GM12801 (cell line): ENCODE results near the gene RET.

Source experiments
- TF ChIP-seq, protein P1 (sequence below): IDR thresholded peaks from one replicate; pipeline ENCODE4 v1.5.1; 2011; ENCODE audit warnings: control low read depth; ENCODE audit not compliant: insufficient read length; ENCODE audit errors: extremely low read depth

Gene RET

GRCh38 chr10:43122096-43122495 is 45.2 kb downstream of the RET start:
- TF ChIP-seq, protein P1, sequence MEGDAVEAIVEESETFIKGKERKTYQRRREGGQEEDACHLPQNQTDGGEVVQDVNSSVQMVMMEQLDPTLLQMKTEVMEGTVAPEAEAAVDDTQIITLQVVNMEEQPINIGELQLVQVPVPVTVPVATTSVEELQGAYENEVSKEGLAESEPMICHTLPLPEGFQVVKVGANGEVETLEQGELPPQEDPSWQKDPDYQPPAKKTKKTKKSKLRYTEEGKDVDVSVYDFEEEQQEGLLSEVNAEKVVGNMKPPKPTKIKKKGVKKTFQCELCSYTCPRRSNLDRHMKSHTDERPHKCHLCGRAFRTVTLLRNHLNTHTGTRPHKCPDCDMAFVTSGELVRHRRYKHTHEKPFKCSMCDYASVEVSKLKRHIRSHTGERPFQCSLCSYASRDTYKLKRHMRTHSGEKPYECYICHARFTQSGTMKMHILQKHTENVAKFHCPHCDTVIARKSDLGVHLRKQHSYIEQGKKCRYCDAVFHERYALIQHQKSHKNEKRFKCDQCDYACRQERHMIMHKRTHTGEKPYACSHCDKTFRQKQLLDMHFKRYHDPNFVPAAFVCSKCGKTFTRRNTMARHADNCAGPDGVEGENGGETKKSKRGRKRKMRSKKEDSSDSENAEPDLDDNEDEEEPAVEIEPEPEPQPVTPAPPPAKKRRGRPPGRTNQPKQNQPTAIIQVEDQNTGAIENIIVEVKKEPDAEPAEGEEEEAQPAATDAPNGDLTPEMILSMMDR, result no peak

GRCh38 chr10:43122826-43123225 is 46.0 kb downstream of the RET start:
- TF ChIP-seq, protein P1, result no peak

DNA sequence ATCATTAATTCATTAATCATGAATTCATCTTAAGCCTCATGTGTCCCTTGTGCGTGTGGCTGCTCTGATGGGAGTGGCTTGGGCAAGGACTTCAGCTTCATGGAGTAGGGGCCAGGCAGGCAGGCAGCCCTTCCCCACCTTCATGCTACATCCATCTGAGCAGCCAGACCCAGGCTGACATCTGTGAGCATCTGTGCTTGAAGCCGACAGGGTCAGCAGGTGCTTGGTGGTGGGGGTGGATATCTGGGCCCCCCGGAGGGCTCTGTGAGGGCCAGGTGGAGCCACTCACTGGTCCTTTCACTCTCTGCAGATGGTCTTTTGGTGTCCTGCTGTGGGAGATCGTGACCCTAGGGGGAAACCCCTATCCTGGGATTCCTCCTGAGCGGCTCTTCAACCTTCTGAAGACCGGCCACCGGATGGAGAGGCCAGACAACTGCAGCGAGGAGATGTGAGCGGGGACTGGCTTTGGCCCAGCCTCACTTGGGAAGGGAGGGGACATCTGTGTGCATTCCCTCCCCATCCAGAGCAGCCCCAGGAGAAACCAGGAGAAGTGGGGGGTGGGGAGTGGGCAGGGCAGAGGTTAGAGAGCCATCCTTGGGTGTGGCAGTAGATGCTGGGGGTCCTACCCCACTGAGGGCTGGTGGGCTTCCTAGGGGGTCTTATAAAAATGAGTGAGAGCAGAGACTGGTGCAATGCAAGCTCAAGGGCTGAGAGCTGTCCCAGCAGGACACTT is 46.7 kb downstream of the RET start:
- TF ChIP-seq, protein P1, result no peak

- TF ChIP-seq, protein P1, result no peak
Observed at GRCh38 chr10:43124094-43124521, 47.2 kb downstream of the RET start.

DNA sequence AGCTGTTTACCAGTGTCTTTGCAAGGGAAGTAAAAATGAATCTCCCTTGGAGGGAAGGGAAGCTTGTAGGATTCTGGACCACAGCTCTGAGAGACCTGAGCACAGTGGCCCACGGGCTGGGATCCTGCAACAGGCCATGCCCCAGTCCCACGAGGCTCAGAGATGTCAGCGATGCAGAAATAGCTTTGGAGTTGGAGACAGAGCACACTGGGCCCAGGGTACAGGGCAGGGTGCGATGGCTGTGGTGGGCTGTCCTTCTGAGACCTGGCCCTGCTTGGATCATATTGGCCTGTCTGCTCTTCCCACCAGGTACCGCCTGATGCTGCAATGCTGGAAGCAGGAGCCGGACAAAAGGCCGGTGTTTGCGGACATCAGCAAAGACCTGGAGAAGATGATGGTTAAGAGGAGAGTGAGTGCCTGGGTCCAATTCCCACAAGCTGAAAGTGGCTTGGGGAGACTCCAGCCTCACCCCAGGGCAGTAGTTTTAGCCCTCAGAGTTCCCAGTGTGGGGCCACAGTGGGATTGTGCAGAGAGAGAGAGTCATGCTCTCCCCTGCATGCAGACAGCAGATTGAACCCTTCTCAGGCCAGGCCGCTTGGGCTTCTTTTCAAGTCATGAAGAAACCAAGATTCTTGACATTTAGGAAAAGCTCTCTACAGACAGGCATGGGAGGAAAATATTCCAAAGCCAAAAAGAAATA is 47.9 kb downstream of the RET start:
- TF ChIP-seq, protein P1, result no peak

DNA sequence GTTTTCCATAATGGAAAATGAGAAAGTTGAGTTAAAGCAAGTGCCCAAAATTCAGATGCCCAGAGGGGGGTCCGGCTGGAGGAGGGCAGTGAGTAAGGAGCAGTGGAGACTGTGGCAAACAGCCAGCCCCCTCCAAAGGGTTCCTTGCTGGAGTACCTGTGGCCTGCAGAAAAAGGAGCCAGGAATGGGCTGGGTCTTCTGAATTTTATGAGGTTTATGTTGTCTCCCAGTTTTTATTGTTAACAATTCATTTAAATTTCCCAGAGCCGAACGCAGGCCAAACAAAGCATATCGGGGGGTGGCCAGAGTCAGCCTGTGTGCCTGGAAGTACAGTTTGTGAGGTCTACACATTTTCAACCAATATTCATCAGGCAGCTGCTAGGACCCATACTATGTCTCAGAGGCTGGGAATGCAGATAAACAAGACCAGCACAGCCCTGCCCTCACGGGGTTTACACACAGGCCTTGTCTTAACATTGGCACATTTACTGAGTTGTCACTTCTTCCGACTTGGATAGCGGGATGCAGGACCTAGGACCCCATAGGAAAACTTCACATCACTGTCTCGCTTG is 48.5 kb downstream of the RET start:
- TF ChIP-seq, protein P1, result no peak

DNA sequence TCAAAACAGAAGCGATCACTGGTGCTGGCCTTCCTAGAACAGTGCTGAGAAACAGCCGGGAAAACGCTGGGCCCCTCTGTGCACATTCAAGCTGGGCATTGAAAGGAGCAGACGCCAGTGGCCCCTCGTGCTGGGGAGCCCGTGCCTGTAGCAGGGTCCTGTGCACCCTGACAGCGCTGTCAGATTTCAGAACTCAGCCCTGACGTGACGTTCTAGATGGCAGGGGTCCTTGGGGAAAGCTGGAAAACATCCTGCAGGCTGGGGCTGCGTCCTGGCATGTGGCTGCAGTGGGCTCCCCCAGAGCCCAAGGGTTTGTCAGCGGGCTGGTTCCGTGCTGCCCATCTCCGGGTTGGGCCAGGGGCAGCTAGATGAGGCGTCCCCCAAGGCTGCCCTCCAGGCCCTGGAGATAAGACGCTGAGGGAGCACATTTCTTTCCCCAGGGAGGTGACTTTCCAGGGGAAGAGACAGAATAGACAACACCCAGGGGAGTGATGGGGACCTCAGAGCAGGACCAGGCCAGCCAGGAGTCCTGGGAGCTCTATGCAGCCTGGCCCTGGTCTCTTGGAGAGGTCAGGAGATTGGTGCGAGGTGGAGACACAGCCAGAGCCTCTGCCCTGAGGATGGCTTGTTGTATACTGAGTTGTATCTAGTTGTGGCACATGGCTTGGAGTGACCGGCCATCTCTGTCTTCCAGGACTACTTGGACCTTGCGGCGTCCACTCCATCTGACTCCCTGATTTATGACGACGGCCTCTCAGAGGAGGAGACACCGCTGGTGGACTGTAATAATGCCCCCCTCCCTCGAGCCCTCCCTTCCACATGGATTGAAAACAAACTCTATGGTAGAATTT is 49.2 kb downstream of the RET start:
- TF ChIP-seq, protein P1, result no peak
